ENCODE data around the gene TBC1D30. TPM values are rescaled to one million over a fixed set of nuclear protein-coding genes. Genes with fewer than 3 reads are reported as not detected.
A peak's percentile ranks its signal among the peaks of the same experiment; 100 is the strongest.

TBC1D30 gene
- total RNA-seq, 1 experiment from 2014 or later: 3.6 TPM

- Mint-ChIP-seq H3K9me3 (peaks cover 11% of the 10 kb centered on the region), H3K36me3 (peaks cover 8% of the 10 kb centered on the region), H3K27ac (no peak overlapping the region), H3K4me3 (peak overlapping the region; percentile 66), H3K27me3 (ENCODE audit: low read depth) (peaks cover 77% of the 10 kb centered on the region), H3K4me1 (peaks cover 14% of the 10 kb centered on the region)
- ChIA-PET CTCF (interaction anchor here (1.0 to 2.5 kb wide), 2 partner anchors 24 to 30 kb away, joined by 5 to 7 read pairs; no protein-coding TSS in a partner anchor), POLR2A (no interaction called here)
- peak; percentile 79 for DNase-seq (ENCODE audit: low spot score)
- ATAC-seq: peak; percentile 56
- TF ChIP-seq ELF4 (CRISPR knock-in tag; IDR thresholded peaks at IDR 0.05; ENCODE audit: low read depth) (no peak), RELA (CRISPR knock-in tag; IDR thresholded peaks at IDR 0.05; ENCODE audit: borderline replicate concordance) (0 out of 2 replicates have a peak, but pooled peaks have one; percentile 27), TEAD1 (CRISPR knock-in tag; IDR thresholded peaks at IDR 0.05) (peak; percentile 80; the same call in 1 of the 2 replicates), AFF4 (CRISPR knock-in tag; IDR thresholded peaks at IDR 0.05; ENCODE audit: borderline replicate concordance) (no peak), STAT6 (CRISPR knock-in tag; conservative IDR thresholded peaks at IDR 0.05; ENCODE audit: low read depth) (no peak), ARID4B (CRISPR knock-in tag; IDR thresholded peaks at IDR 0.05; ENCODE audit: borderline replicate concordance) (peak; percentile 90), ERG (CRISPR knock-in tag; IDR thresholded peaks at IDR 0.05) (no peak), ZNF317 (CRISPR knock-in tag; IDR thresholded peaks at IDR 0.05; ENCODE audit: borderline replicate concordance, low read depth) (no peak), KAT7 (CRISPR knock-in tag; IDR thresholded peaks at IDR 0.05; ENCODE audit: borderline replicate concordance) (0 out of 2 replicates have a peak, but pooled peaks have one; percentile 44), SP1 (CRISPR knock-in tag; conservative IDR thresholded peaks at IDR 0.05) (peak; percentile 46; the same call in 1 of the 2 replicates), ZNF281 (CRISPR knock-in tag; IDR thresholded peaks at IDR 0.05) (no peak), CREM (CRISPR knock-in tag; IDR thresholded peaks at IDR 0.05) (peak; percentile 35; the same call in 1 of the 2 replicates), GRHL2 (CRISPR knock-in tag; IDR thresholded peaks at IDR 0.05; ENCODE audit: insufficient replicate concordance, severe bottlenecking) (no peak), GABPB1 (CRISPR knock-in tag; IDR thresholded peaks at IDR 0.05) (no peak), ATF6 (CRISPR knock-in tag; IDR thresholded peaks at IDR 0.05) (no peak), ZBTB43 (CRISPR knock-in tag; IDR thresholded peaks at IDR 0.05) (peak; percentile 62; the same call in 1 of the 2 replicates), MAX (CRISPR knock-in tag; IDR thresholded peaks at IDR 0.05) (peak; percentile 81)
Observed at GRCh38 chr12:64826234-64826633, 1.8 kb downstream of the TBC1D30 start.

Data from WTC11 (cell line).